HepG2 (cell line): Measurements from ENCODE around the gene AK9. TPM values are rescaled to one million over a fixed set of nuclear protein-coding genes. Genes with fewer than 3 reads are reported as not detected.
"Not testable (repeated sequence)": the region's sequence is repeated elsewhere in the genome, so short reads cannot be mapped to it uniquely, and the experiment has no call there.

Experiments
- ATAC-seq: fragments of 200-7000 bp; cut with Tn5 transposase; 3 replicates; pipeline ENCODE4 v1.9.1; 2020; ENCODE audit warnings: mild to moderate bottlenecking, moderate library complexity
- BruUV-seq: library from RNA; stranded (reverse); fragments of 400-500 nt; replicated peaks from 2 replicates; lab custom pipeline; 2021; lab: Mats Ljungman, UMichigan
- CTCF ChIA-PET: fragments of 300-600 bp; formaldehyde crosslinking; extraction: SDS; loops from one replicate; lab custom pipeline; 2021; ENCODE audit warnings: low total read pairs, inconsistent platforms, low intra/inter-chr PET ratio; lab: Yijun Ruan, JAX
- POLR2A ChIA-PET: fragments of 350-600 bp; sonication (Branson Sonifier 250); formaldehyde crosslinking; loops from one replicate; lab custom pipeline; 2020; ENCODE audit warnings: antibody characterized with exemption, inconsistent platforms; lab: Yijun Ruan, JAX
- DNase-seq: peaks from one replicate; pipeline ENCODE4 v3.0.0-alpha.2; 2015; ENCODE audit warnings: low spot score
- FAIRE-seq: peaks from 3 replicates; lab custom pipeline; 2011; peaks lifted over from hg19 to GRCh38; lab: Jason Lieb, UNC
- H2AFZ ChIP-seq: one replicate; pipeline ENCODE4 v1.6.1; 2011; ENCODE audit warnings: low read length, inconsistent platforms
- H3K27ac ChIP-seq: fragments of 300-600 bp; 3 replicates; pipeline ENCODE4 v1.8.0; 2011; ENCODE audit warnings: mixed run types, mild to moderate bottlenecking, mixed read lengths, low read length, inconsistent platforms; ENCODE audit not compliant: insufficient read depth; ENCODE audit errors: extremely low read length
- H3K27me3 ChIP-seq, 2 experiments: fragments of 200-600 bp in 1 of 2; 2 replicates in 1 of 2; 3 replicates in 1 of 2; pipeline versions ENCODE4 v1.6.0 to v1.8.0; 2011; ENCODE audit warnings: low read length in 2 of 2, mild to moderate bottlenecking in 2 of 2, moderate library complexity in 2 of 2, inconsistent platforms in 1 of 2; ENCODE audit not compliant: insufficient read depth in 2 of 2, control insufficient read depth in 1 of 2
- H3K36me3 ChIP-seq, 2 experiments: fragments of 200-600 bp in 1 of 2; replicated peaks in 1 of 2; 2 replicates in 1 of 2; 3 replicates in 1 of 2; pipeline versions ENCODE4 v1.5.1 to v1.8.0; 2011; ENCODE audit warnings: low read length in 2 of 2, inconsistent platforms in 1 of 2; ENCODE audit not compliant: insufficient read depth in 2 of 2, control insufficient read depth in 1 of 2
- H3K4me1 ChIP-seq: 2 replicates; pipeline ENCODE4 v1.5.1; 2012; ENCODE audit warnings: low read length, inconsistent platforms; ENCODE audit not compliant: insufficient read depth
- H3K4me2 ChIP-seq: 2 replicates; pipeline ENCODE4 v1.6.0; 2011; ENCODE audit warnings: low read depth, low read length, inconsistent platforms
- H3K4me3 ChIP-seq, 3 experiments: fragments of 200-600 bp in 1 of 3; sonication (generic), shearing (Covaris generic) in 1 of 3; replicated peaks in 1 of 3; 2 replicates each; pipeline ENCODE4 v1.5.1; 2011 to 2016; ENCODE audit warnings: low read length in 3 of 3, inconsistent platforms in 2 of 3, low read depth in 2 of 3, mild to moderate bottlenecking in 2 of 3, control low read depth in 1 of 3, mixed read lengths in 1 of 3; ENCODE audit not compliant: insufficient read depth in 1 of 3
- H3K79me2 ChIP-seq: one replicate; pipeline ENCODE4 v1.6.1; 2011; ENCODE audit warnings: low read length, inconsistent platforms; ENCODE audit not compliant: insufficient read depth
- H3K9ac ChIP-seq: 2 replicates; pipeline ENCODE4 v1.6.0; 2011; ENCODE audit warnings: mild to moderate bottlenecking, low read depth, low read length, inconsistent platforms; ENCODE audit not compliant: insufficient read depth
- H3K9me3 ChIP-seq: 2 replicates; pipeline ENCODE4 v1.5.1; 2012; ENCODE audit warnings: mild to moderate bottlenecking, low read length
- H4K20me1 ChIP-seq: 2 replicates; pipeline ENCODE4 v1.6.0; 2011; ENCODE audit warnings: inconsistent platforms, mild to moderate bottlenecking, low read length, moderate library complexity; ENCODE audit not compliant: insufficient read depth
- TOE1 ChIP-seq: sonication (generic); formaldehyde crosslinking; IDR thresholded peaks from 2 replicates; pipeline ENCODE4 v1.4.0; 2020; ENCODE audit warnings: mild to moderate bottlenecking, missing genetic modification reagents
- WGBS: methylation state at CpG from one replicate; pipeline ENCODE4 v1.1.6; 2017; ENCODE audit warnings: low lambda C conversion rate; 5-methylcytosine and 5-hydroxymethylcytosine counted together
- in situ Hi-C: cut with HindIII; loops from 2 replicates; pipeline ENCODE4 v1.10.0; 2017; ENCODE audit warnings: low pct_unique_long_range_greater_than_20kb; ENCODE audit not compliant: extremely low pct_ligation_motif_present
- intact Hi-C: fragments of 100-400 bp; cut with micrococcal nuclease; formaldehyde crosslinking; loops from one replicate; pipeline ENCODE4 v1.10.0; 2022; ENCODE audit not compliant: unreplicated experiment
- polyA plus RNA-seq, 8 experiments: library from polyadenylated mRNA; depleted of rRNA in 3 of 8; stranded (reverse) in 7 of 8; unstranded in 1 of 8; fragments of >200 nt; fragmentation: Illumina TruSeq in 4 of 8; extraction: Trizol in 4 of 8; gene quantifications; 2 replicates each; pipeline versions ENCODE4 v1.2.1 to v1.2.3, GENCODE V29; 2011 to 2016; ENCODE audit warnings: low read depth in 4 of 8, missing spikeins in 1 of 8, mixed read lengths in 1 of 8; ENCODE audit not compliant: insufficient read depth in 1 of 8
- total RNA-seq, 5 experiments: library from RNA; depleted of rRNA; stranded (reverse); fragments of >200 nt; fragmentation: Illumina TruSeq; extraction: Trizol; gene quantifications; 2 replicates each; pipeline ENCODE4 v1.2.3, GENCODE V29; 2016; ENCODE audit warnings: low read depth in 1 of 5

Gene AK9
- total and polyA plus RNA-seq, 2 of the 13 experiments (the other 11 are each of a cell fraction or from before 2014, with no cell fraction given), result 3.2 to 4.8 TPM

DNA sequence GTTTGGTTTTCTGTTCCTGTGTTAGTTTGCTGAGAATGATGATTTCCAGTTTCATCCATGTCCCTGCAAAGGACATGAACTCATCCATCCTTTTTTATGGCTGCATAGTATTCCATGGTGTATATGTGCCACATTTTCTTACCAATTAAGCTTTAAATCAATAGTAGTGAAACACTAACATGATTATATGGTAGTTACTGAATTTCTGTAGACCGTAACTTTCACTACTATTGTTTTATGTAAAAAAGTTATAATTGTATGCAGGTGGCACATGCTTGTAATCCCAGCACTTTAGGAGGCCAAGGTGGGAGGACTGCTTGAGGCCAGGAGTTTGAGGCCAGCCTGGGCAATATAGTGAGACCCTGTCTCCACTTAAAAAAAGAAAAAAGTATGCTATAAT, 229.8 kb downstream of the AK9 start:
- in situ Hi-C loops, ATAC-seq, H3K27me3 ChIP-seq, H3K4me3 ChIP-seq, CTCF ChIA-PET, H2AFZ ChIP-seq, POLR2A ChIA-PET, H3K4me2 ChIP-seq, BruUV-seq, H3K9me3 ChIP-seq, intact Hi-C loops, H3K9ac ChIP-seq, DNase-seq, H4K20me1 ChIP-seq, FAIRE-seq, H3K79me2 ChIP-seq, H3K27ac ChIP-seq: not testable (repeated sequence)
- WGBS, result 97% methylated on average over 1 of the region's 1 CpG
- Histone ChIP-seq H3K36me3 (peaks cover 6 to 27% of the 10 kb centered on the region in 2 experiments; a peak in 4 of 5 replicates), H3K4me1 (peaks cover 11% of the 10 kb centered on the region)

DNA sequence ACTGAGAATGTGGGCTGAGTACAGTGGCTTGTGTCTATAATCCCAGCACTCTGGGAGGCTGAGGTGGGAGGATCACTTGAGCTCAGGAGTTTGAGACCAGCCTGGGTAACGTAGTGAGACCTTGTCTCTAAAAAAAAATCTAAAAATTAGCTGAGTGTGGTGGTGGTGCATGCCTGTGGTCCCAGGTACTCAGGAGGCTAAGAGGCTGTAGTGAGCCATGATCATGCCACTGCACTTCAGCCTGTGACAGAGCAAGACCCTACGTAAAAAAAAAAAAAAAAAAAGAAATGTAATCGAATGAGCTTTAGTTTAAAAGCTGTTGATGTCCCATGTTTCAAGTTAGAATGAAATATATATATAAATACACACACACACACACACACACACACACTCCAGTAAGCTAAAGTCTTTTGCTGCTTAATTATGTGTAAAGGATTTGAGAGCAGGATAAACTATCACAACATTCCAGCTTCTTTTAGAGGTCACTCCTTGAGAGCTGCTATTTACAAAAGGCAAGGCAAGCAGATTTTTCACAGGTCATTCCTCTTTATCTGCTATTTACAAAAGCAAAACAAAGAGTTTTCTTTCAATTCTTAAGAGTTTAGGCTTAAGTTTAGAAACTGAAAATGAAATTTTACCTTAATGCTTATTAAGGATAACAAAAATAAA, 230.7 kb downstream of the AK9 start:
- CTCF ChIA-PET, result no interaction called here
- H3K9ac ChIP-seq, result no peak overlapping the region
- no peaks in the 10 kb centered on the region for H3K27me3 ChIP-seq
- no peaks in the 10 kb centered on the region for H3K9me3 ChIP-seq
- H3K36me3 ChIP-seq, result peaks cover 2 to 18% of the 10 kb centered on the region in 2 experiments; a peak in 3 of 5 replicates
- DNase-seq, result no peak
- TF ChIP-seq TOE1, result no peak
- no peak overlapping the region for H3K4me3 ChIP-seq
- in situ Hi-C loops (no loop called here), intact Hi-C loops (no loop called here)
- POLR2A ChIA-PET, result interaction anchor here (0.6 to 0.8 kb wide), 2 partner anchors 11 to 19 kb away, joined by 3 read pairs; no protein-coding TSS in a partner anchor
- BruUV-seq, result no TSS peak
- no peak for FAIRE-seq
- no peaks in the 10 kb centered on the region for H3K79me2 ChIP-seq
- H3K4me2 ChIP-seq, result no peak overlapping the region
- no peaks in the 10 kb centered on the region for H4K20me1 ChIP-seq
- H3K4me1 ChIP-seq, result peaks cover 13% of the 10 kb centered on the region
- no peak for ATAC-seq
- WGBS, result 88% methylated on average over 3 of the region's 3 CpGs
- no peak overlapping the region for H3K27ac ChIP-seq
- no peak overlapping the region for H2AFZ ChIP-seq
